Measurements from ENCODE around the gene CFAP68.
"Not testable (repeated sequence)": the region's sequence is repeated elsewhere in the genome, so short reads cannot be mapped to it uniquely, and the experiment has no call there.

CFAP68 gene

GRCh38 chr11:111918390-111919256 lies 39.3 kb downstream of the CFAP68 start, which contains the start of gene C11orf52:
C11orf52 (plus strand) TSS chr11:111918913; CDS start chr11:111918973, 60 bp downstream.
- no peak for DNase-seq

- DNase-seq: no peak
Measured at GRCh38 chr11:111920908-111921307, 41.6 kb downstream of the CFAP68 start.

DNA sequence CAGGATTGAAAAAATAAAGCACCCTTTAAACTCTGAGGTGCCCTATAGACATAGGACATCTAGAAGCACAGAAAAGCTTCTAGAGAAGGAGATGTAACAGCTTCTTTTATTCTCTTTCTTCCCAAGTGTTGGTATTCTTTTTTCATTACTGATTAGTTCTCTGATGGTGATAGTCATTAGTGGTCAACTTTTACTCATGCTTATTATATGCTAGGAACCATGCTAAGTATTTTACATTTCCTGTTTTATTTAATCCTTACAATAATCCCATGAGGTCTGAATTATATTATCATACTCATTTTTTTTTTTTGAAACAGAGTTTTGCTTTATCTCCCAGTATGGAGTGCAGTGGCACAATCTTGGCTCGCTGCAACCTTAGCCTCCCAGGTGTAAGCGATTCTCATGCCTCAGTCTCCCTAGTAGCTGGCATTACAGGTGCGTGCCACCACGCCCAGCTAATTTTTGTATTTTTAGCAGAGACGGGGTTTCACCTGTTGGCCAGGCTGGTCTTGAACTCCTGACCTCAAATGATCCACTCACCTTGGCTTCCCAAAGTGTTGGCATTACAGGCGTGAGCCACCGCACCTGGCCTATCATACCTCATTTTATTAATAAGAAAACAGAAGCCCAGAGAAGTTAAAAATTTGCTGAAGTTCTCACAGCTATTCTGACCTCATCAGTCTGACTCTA lies 42.3 kb downstream of the CFAP68 start:
- DNase-seq: no peak

- no peak for DNase-seq
Measured at GRCh38 chr11:111922803-111923202, 43.5 kb downstream of the CFAP68 start.

GRCh38 chr11:111923351-111923788 lies 44.0 kb downstream of the CFAP68 start:
- DNase-seq: no peak

- DNase-seq: no peak
Measured at GRCh38 chr11:111923951-111924350, 44.6 kb downstream of the CFAP68 start.

DNA sequence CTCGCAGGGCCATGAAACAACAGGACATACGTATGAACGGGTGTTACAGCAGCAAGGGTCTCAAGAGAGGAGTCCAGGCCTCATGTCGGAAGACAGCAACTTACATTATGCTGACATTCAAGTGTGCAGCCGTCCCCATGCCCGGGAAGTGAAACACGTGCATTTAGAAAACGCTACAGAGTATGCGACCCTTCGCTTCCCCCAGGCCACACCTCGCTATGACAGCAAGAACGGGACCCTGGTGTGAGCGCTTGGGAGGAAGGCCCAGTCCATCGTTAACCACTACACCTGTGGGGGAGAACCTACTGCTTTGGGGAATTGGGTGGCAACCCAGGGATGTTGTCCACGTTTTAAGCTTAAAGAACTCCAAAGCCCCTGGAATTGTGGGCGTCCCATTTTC lies 46.6 kb downstream of the CFAP68 start:
- no peak for DNase-seq

DNA sequence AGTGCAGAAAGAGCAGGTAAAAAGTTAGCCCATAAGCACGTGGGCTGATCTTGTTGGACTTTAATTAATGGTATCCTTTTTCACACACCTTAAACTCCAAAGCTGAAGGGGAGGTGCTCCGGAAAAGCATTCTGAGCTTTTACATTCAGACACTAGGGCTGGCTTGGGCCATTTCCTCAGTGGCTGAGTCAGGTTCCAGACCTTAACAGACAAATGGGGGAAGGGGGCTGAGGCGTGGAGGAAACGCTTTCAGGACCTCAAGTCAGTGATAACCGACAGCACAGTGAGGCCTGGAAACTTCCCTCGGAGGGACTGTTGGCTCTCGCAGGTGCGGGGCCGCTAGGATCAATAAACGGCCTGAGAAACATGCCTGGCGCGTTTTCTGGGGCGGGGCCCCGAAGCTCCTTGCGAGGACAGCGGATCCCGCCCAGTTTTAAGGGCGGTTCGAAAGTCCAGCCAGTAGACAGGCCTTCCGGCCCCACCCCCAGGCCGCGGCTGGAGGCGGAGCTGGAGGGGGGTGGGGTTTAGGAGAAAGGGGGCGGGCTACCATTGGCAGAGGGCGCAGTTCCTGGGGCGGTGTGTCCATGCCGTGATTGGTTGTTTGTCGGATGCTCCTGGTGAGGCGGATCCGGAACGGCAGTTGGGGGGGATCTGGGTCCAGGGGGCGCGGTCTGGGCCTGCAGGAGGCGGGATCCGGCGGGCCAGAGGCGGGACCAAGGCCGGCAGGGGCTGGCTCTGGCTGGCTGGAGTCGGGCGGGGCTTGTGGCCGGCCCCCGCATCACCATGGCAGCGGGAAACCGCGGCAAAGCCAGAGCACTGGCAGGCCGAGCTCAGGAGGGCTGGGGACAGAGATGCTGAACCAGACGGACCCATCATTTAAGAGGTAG lies 47.4 kb downstream of the CFAP68 start:
- peak; percentile 93 for DNase-seq

DNA sequence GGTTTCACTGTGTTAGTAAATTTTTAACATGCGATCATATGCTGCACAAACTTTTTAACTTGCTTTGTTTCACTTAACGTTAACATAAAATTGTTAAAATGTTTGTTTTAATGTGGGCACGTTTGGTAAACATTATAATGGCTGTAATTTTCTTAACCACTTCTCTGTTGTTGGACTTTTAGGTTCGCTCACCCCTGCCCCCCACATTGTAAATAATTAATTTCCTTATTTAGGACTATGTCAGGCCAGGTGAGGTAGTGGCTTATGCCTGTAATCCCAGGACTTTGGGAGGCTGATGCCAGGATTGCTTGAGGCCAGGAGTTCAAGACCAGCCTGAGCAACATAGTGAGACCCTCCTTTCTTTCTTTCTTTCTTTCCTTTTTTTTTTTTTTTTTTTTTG lies 51.1 kb downstream of the CFAP68 start:
- no peak for DNase-seq

- no peak for DNase-seq
Measured at GRCh38 chr11:111932611-111932950, 53.2 kb downstream of the CFAP68 start.

DNA sequence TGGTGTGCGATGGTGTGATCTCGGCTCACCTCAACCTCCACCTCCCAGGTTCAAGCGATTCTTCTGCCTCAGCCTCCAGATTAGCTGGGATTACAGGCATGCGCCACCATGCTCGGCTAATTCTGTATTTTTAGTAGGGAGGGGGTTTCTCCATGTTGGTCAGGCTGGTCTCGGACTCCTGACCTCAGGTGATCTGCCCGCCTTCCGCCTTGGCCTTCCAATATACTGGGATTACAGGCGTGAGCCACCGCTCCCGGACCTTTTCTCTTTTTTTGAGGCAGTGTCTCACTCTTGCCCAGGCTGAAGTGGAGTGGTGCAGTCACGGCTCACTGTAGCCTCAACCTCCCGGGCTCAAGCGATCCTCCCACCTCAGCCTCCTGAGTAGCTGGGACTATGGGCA lies 53.8 kb downstream of the CFAP68 start:
- DNase-seq: not testable (repeated sequence)

- no peak for DNase-seq
Measured at GRCh38 chr11:111933872-111934271, 54.5 kb downstream of the CFAP68 start.

GRCh38 chr11:111934306-111934705 lies 55.0 kb downstream of the CFAP68 start:
- DNase-seq: no peak

Measured in DMS 273 treated with DMSO at 0.1 percent for 48 hours (cell line).